Measurements from ENCODE around the gene EIF4G3.
"Not testable (repeated sequence)": the region's sequence is repeated elsewhere in the genome, so short reads cannot be mapped to it uniquely, and the experiment has no call there.

EIF4G3 gene

DNA sequence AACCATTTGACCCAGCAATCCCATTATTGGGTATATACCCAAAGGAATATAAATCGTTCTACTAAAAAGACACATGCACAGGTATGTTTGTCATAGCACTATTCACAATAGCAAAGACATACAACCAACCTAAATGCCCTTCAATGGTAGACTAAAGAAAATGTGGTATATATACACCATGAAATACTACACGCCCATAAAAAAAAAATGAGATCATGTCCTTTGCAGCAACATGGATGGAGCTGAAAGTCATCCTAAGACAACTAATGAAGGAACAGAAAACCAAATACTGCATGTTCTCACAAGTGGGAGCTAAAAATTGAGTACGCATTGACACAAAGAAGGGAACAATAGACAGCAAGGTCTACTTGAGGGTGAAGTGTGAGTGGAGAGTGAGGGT, 72.0 kb downstream of the EIF4G3 start:
- DNase-seq, result no peak

DNA sequence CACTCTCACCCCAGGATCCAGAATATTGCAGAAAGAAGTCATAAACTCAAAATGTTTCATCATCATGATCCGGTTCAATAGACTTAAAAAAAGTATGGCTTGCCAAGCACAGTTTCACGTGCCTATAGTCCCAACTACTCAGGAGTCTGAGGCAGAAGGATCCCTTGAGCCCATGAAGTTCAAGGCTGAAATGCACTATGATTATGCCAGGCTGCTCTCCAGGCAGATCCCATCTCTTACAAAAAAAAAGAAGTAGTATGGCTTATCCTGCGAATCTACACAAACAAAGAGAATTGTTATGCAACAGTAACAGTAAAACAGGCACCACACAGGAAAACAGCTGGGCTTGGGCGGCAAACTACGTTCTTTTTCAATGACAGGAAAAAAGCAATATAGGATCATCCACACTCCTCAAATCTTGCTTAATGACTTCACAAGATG, 76.2 kb downstream of the EIF4G3 start:
- DNase-seq, result no peak

DNA sequence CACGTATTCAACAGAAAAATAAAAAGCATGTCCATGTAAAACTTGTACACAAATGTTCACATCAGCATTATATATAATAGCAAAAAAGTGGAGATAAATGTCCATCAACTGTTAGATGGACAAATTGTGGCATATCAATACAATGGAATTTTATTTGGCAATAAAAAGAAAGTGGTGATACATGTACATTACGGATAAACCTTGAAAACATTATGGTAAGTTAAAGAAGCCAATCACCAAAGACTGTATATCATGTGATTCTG, 76.9 kb downstream of the EIF4G3 start:
- no peak for DNase-seq

GRCh38 chr1:21099034-21099868, 77.4 kb downstream of the EIF4G3 start:
- no peak for DNase-seq

- DNase-seq, result no peak
Observed at GRCh38 chr1:21098186-21098915, 78.3 kb downstream of the EIF4G3 start.

- no peak for DNase-seq
Observed at GRCh38 chr1:21097729-21098128, 79.0 kb downstream of the EIF4G3 start.

DNA sequence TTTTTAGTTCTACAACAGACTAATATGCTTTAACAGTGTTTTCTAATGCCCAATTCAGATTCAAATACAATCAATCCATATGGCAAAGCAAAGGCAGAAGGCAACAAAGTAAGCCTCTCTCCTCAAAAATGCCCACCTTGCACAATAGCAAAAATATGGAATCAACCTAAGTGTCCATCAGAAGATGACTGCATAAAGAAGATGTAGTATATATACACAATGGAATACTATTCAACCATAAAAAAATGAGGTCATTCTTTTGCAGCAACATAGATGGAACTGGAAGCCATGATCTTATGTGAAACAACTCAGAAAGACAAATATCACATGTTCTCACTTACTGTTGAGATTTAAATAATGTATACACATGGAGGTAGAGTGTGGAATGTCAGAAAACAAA, 80.7 kb downstream of the EIF4G3 start:
- DNase-seq, result no peak

DNA sequence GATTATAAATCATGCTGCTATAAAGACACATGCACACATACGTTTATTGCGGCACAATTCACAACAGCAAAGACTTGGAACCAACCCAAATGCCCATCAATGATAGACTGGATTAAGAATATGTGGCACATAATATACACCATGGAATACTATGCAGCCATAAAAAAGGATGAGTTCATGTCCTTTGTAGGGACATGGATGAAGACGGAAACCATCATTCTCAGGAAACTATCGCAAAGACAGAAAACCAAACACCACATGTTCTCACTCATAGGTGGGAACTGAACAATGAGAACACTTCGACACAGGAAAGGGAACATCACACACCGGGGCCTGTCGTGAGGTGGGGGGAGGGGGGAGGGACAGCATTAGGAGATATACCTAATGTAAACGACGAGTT, 82.4 kb downstream of the EIF4G3 start:
- not testable (repeated sequence) for DNase-seq

GRCh38 chr1:21093271-21093958, 83.3 kb downstream of the EIF4G3 start:
- not testable (repeated sequence) for DNase-seq

DNA sequence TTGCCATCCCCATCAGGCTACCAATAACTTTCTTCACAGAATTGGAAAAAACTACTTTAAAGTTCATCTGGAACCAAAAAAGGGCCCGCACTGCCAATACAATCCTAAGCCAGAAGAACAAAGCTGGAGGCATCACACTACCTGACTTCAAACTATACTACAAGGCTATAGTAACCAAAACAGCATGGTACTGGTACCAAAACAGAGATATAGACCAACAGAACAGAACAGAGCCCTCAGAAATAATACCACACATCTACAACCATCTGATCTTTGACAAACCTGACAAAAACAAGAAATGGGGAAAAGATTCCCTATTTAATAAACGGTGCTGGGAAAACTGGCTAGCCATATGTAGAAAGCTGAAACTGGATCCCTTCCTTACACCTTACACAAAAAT, 84.2 kb downstream of the EIF4G3 start:
- DNase-seq, result not testable (repeated sequence)

GRCh38 chr1:21091053-21091690, 85.5 kb downstream of the EIF4G3 start:
- DNase-seq, result not testable (repeated sequence)

DNA sequence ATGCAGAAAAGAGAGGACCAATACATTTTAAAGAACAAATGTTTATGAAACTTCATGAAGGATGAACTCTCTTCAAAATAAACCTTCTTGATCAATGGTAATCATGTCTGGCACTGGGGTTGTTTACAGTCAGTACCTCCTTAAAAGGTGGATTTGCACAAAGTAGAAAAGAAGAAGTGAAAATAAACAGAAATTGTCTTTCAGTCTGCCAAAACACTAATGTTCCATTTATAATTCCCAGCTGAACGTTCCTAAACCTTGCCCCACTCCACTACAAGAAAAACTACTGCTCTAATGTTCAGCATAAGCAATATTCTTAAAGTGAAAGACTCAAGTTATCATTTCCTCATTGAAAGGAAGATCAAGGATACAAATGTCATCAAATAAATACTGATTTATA, 86.2 kb downstream of the EIF4G3 start:
- DNase-seq, result no peak

DNA sequence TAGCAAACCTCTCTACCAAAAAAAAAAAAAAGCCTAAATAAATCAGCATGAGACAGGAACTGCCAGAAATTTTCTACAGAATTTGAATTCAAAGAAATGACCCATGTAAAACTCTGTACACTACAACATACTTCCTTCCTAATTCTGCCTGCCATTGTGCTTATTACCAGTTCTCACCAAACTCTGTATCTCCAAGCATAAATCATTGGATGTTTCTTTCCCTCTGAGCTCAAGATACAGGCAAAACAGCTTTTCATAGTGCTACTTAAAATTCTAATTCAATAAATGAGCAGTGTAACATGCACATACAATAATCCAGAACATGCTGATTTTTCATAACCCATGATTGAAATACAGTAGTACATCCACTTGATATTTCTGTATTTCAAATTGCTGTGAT, 87.0 kb downstream of the EIF4G3 start:
- no peak for DNase-seq

- no peak for DNase-seq
Observed at GRCh38 chr1:21089299-21089698, 87.4 kb downstream of the EIF4G3 start.

DNA sequence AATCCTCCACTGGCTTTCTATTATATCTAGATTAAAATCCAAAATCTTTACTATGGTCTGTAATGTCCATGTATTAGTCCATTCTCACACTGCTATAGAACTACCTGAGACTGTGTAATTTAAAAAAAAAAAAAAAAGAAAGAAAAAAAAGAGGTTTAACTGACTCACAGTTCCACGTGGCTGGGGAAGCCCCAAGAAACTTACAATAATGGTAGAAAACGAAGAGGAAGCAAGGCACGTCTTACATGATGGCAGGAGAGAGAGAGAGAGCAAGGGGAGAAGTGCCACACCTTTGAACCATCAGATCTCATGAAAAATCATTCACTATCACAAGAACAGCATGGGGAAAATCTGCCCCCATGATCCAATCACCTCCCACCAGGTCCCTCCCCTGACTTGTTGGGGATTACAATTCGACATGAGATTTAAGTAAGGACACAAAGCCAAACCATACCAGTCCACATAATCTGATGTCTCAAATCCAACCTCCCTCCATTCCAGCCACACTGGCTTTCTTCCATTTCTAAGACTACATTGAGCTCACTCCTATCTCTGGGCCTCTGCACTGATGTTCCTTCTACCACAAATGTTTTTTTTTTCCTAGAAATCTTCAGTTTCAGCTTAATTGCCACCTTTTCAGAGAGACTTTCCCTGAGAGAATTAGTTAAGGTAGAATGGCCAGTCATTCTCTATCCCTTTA, 92.4 kb downstream of the EIF4G3 start:
- no peak for DNase-seq

- no peak for DNase-seq
Observed at GRCh38 chr1:21082073-21082472, 94.6 kb downstream of the EIF4G3 start.

DNA sequence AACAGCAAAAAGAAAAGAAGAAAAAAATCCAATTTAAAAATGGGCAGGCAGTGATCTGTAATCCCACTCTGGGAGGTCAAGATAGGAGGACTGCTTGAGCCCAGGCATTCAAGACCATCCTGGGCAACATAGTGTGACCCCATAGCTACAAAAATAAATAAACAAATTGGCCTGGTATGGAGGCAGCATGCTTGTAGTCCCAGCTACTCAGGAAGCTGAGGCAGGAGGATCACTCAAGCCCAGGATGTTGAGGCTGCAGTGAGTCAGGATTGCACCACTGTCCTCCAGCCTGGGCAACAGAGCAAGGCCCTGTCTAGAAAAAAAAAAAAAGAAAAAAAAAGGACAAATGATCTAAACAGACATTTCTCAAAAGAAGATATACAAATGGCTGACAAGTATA, 99.6 kb downstream of the EIF4G3 start:
- peak; percentile 16 for DNase-seq

GRCh38 chr1:21072721-21073120, 104.0 kb downstream of the EIF4G3 start:
- no peak for DNase-seq

DNA sequence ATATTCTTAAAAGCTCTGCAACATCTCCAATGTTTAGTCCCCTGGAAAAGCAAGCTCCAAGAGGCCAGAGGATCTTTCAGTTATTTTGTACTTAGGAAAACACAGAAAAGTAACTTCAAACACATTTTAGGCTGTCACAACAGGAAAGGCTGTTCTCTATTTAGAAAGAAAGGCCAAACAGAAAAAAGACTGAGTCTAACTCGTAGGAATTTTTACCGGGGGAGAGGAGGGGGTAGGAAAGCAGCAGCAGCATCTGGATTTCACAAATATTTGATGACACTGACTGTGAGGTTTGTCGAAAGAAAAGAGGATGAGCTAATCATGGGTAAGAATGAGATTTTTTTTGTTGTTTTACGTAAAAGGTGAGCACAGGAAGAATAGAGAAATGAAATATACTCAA, 107.1 kb downstream of the EIF4G3 start:
- DNase-seq, result no peak

GRCh38 chr1:21068937-21069336, 107.8 kb downstream of the EIF4G3 start:
- DNase-seq, result no peak

DNA sequence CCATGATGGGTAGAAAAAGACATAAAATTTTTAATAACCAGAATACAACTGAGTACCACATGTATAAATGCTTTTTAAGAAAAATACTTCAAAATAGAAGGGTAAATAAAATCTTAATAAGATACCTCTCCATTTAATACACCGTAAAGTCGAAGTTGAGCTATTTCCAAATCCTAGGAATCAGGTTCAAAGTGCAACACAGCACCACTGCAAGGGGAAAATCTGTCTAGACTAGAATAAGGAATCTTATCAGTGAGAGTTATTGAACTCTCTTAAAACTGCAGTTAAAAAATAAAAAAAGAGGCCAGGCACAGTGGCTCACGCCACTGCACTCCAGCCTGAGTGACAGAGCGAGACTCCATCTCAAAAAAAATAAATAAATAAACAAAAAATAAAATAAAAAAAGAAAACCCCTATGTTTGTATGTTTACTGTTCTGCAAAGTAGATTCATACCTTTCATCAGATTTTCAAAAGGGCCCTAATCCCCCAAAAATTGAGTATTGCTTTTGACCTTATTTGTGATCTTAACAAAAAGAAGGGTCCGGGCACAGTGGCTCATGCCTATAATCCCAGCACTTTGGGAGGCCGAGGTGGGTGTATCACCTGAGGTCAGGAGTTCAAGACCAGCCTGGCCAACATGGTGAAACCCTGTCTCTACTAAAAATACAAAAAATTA, 109.0 kb downstream of the EIF4G3 start:
- DNase-seq, result no peak

DNA sequence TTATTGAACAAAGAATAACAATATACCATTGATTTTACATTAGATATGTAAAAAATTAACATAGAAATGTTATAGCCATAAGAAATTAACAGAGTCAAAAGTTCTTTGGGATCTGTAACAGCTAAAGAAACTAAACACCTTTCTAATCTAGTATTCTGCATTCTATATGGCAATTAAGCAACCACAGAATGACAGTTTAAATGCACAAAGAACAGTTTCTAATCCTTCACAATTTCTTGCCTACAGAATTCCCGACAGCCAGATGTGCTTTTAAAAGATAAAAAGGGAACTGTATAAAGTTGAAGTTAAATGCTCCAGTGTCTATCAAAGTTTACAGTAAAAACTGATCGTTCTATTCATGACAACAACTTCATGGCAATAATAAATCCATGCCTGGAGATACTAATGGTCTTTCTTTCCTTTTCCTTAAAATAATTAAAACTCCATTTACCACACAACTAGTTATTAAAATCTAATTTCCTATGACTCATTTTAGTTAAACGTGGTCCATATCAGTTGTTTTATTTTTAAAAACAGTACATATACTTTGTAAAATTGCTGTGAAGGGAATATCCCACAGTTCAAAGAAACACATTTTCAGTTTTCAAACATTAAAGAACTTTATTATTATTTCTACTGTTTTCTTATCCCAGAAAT, 110.2 kb downstream of the EIF4G3 start:
- DNase-seq, result no peak

Measured in NK-92 treated with Interleukin-12 subunit alpha and Interleukin-12 subunit beta, amount 100 ng/mL, for 24 hours (cell line).